ENCODE results near the gene LRSAM1.

LRSAM1 gene

GRCh38 chr9:127474592-127474991, 23.3 kb downstream of the LRSAM1 start:
- no peak overlapping the region for H3K27ac Mint-ChIP-seq (ENCODE audit: low read depth)

GRCh38 chr9:127479507-127480081, 28.3 kb downstream of the LRSAM1 start:
- ATAC-seq (replicated peaks; ENCODE audit: extremely low read depth, poor library complexity, severe bottlenecking) = no peak
- H3K4me1 Mint-ChIP-seq = no peaks in the 10 kb centered on the region
- H3K27ac Mint-ChIP-seq (ENCODE audit: low read depth) = no peak overlapping the region
- DNase-seq (ENCODE audit: low spot score in 2 of 2) = no peak
- H3K27me3 Mint-ChIP-seq = no peaks in the 10 kb centered on the region
- peaks cover 27% of the 10 kb centered on the region for H3K36me3 Mint-ChIP-seq (ENCODE audit: insufficient read depth)
- H3K9me3 Mint-ChIP-seq = no peaks in the 10 kb centered on the region
- H3K4me3 Mint-ChIP-seq = no peak overlapping the region

More at GRCh38 chr9:127474592-127474991, 23.3 kb downstream of the LRSAM1 start:
- Mint-ChIP-seq H3K36me3 (ENCODE audit: insufficient read depth) (peaks cover 12% of the 10 kb centered on the region), H3K4me3 (no peak overlapping the region), H3K4me1 (no peaks in the 10 kb centered on the region), H3K9me3 (no peaks in the 10 kb centered on the region), H3K27me3 (no peaks in the 10 kb centered on the region)
- no peak for DNase-seq (ENCODE audit: low spot score in 2 of 2)
- ATAC-seq (replicated peaks; ENCODE audit: extremely low read depth, poor library complexity, severe bottlenecking) = no peak

- H3K27ac Mint-ChIP-seq (ENCODE audit: low read depth) = no peak overlapping the region
- H3K4me1 Mint-ChIP-seq = no peaks in the 10 kb centered on the region
- ATAC-seq (replicated peaks; ENCODE audit: extremely low read depth, poor library complexity, severe bottlenecking) (no peak), DNase-seq (ENCODE audit: low spot score in 2 of 2) (no peak)
- no peak overlapping the region for H3K4me3 Mint-ChIP-seq
- H3K36me3 Mint-ChIP-seq (ENCODE audit: insufficient read depth) = peaks cover 30% of the 10 kb centered on the region
- H3K9me3 Mint-ChIP-seq = no peaks in the 10 kb centered on the region
- H3K27me3 Mint-ChIP-seq = no peaks in the 10 kb centered on the region
Measured at GRCh38 chr9:127482662-127483061, 31.4 kb downstream of the LRSAM1 start.

DNA sequence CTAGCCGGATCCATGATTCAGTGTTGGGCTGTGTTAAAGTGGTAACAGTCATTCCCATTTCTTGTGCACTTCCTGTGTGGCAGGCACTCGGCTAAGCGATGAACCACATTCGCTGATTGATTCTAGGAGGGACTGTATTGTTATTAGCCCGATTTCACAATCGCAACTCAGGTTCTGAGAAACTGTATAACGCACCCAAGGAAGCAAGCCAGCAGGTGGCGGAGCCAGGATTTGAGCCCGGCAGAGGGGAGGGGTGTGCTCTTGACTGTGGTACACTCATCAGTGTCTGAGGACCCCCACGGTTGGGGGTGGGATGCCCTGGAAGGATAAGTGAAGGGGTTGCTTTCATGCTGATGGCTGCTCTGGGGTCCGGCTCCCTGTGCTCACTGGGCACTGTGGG, 34.7 kb downstream of the LRSAM1 start:
- H3K27ac Mint-ChIP-seq (ENCODE audit: low read depth) = no peak overlapping the region
- no peak for ATAC-seq (replicated peaks; ENCODE audit: extremely low read depth, poor library complexity, severe bottlenecking)
- no peaks in the 10 kb centered on the region for H3K9me3 Mint-ChIP-seq
- no peaks in the 10 kb centered on the region for H3K27me3 Mint-ChIP-seq
- no peak overlapping the region for H3K4me3 Mint-ChIP-seq
- no peak for DNase-seq (ENCODE audit: low spot score in 2 of 2)
- H3K36me3 Mint-ChIP-seq (ENCODE audit: insufficient read depth) = peaks cover 24% of the 10 kb centered on the region
- no peaks in the 10 kb centered on the region for H3K4me1 Mint-ChIP-seq

- Mint-ChIP-seq H3K9me3 (no peaks in the 10 kb centered on the region), H3K4me3 (no peak overlapping the region), H3K27me3 (no peaks in the 10 kb centered on the region), H3K4me1 (no peaks in the 10 kb centered on the region), H3K36me3 (ENCODE audit: insufficient read depth) (peaks cover 20% of the 10 kb centered on the region), H3K27ac (ENCODE audit: low read depth) (no peak overlapping the region)
- no peak for ATAC-seq (replicated peaks; ENCODE audit: extremely low read depth, poor library complexity, severe bottlenecking)
- no peak for DNase-seq (ENCODE audit: low spot score in 2 of 2)
Measured at GRCh38 chr9:127488946-127489345, 37.6 kb downstream of the LRSAM1 start.

DNA sequence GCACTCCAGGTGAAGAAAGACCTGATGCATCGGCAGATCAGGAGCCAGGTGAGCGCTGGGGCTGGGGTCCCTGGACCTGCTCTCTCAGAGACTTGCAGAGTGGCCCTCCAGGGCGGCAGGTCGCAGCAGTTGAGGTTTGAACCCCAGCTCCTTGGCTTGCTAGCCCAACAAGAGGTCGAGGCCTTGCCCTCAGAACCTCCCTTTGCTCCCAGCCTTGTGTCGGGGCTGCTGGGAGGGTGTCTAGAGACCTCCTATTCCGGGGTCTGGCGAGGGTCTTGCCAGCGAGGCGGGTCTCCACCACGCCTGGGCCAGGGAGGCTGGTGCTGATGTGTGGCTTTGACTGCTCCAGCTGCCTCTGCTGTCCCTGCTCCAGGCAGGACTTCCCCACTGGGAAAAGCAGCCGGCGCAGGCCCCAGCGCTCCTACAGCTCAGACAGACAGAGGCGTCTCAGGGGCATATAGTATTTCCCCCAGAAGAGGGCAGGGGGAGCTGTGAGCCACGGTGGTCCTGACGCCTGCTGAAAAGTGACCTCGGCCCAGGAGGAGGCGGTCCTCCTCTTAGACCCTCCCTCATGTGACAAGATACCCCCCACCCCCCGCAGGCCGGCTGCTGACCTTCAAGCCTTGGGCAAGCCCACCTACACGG, 38.3 kb downstream of the LRSAM1 start:
- Mint-ChIP-seq H3K27me3 (no peaks in the 10 kb centered on the region), H3K4me1 (no peaks in the 10 kb centered on the region), H3K36me3 (ENCODE audit: insufficient read depth) (peaks cover 17% of the 10 kb centered on the region), H3K27ac (ENCODE audit: low read depth) (no peak overlapping the region), H3K4me3 (no peak overlapping the region), H3K9me3 (no peaks in the 10 kb centered on the region)
- ATAC-seq (replicated peaks; ENCODE audit: extremely low read depth, poor library complexity, severe bottlenecking) (no peak), DNase-seq (ENCODE audit: low spot score in 2 of 2) (no peak)

DNA sequence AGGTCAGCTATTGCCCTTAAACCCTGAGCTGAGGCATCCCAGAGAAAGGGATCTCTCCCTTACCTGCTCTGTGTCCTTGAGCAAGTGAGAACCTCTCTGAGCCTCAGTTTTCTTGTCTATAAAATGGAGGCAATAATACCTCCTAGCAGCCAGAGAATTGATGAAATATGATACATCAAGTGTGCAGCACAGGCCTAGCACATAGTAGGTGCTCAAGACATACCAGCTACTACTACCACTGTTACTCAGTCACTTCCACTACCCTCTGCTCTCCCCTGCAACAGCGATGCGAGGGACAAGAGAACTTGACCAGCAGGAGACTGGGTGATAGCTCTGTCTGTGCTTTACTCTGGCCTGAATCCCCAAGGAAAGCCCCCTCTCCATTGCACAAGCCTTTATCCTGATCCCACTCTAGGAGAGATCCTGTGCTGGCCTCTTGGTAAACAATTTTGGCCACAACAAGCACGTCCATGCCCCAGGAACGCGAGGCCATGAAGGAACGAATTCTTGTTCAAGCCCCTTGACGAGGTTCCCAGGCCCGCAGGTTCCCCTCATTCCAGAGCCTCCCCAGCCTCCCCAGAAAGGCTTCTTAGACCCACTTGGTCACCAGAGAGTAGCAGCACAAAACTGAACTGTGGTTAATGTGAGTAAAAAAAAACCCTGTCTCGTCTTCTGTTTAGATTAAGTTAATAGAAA, 39.4 kb downstream of the LRSAM1 start:
- Mint-ChIP-seq H3K27me3 (no peaks in the 10 kb centered on the region), H3K27ac (ENCODE audit: low read depth) (no peak overlapping the region), H3K36me3 (ENCODE audit: insufficient read depth) (peaks cover 17% of the 10 kb centered on the region), H3K9me3 (no peaks in the 10 kb centered on the region), H3K4me1 (no peaks in the 10 kb centered on the region), H3K4me3 (no peak overlapping the region)
- DNase-seq (ENCODE audit: low spot score in 2 of 2) = no peak
- ATAC-seq (replicated peaks; ENCODE audit: extremely low read depth, poor library complexity, severe bottlenecking) = no peak

- Mint-ChIP-seq H3K27ac (ENCODE audit: low read depth) (no peak overlapping the region), H3K9me3 (no peaks in the 10 kb centered on the region), H3K27me3 (no peaks in the 10 kb centered on the region), H3K36me3 (ENCODE audit: insufficient read depth) (peaks cover 16% of the 10 kb centered on the region), H3K4me1 (no peaks in the 10 kb centered on the region), H3K4me3 (no peak overlapping the region)
- ATAC-seq (replicated peaks; ENCODE audit: extremely low read depth, poor library complexity, severe bottlenecking) = no peak
- no peak for DNase-seq (ENCODE audit: low spot score in 2 of 2)
Measured at GRCh38 chr9:127491516-127491915, 40.2 kb downstream of the LRSAM1 start.

DNA sequence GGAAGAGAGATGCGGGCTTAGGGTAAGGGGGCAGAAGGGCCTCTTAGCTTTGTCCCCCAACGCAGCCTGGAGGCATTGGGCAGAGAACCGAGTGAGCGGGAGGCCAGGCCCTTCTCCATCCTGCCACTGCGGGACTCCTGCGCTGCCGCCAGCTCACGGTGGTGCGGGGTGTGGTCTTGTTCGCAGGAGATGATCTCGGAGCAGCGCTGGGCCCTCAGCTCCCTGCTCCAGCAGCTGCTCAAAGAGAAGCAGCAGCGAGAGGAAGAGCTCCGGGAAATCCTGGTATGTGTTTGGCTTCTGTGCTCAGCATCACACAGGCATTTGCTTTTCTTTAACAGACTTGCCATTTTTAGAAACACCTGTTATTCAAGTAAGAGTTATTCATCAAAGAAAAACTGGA, 41.3 kb downstream of the LRSAM1 start:
- Mint-ChIP-seq H3K27me3 (no peaks in the 10 kb centered on the region), H3K9me3 (no peaks in the 10 kb centered on the region), H3K4me1 (no peaks in the 10 kb centered on the region), H3K27ac (ENCODE audit: low read depth) (no peak overlapping the region), H3K36me3 (ENCODE audit: insufficient read depth) (peaks cover 14% of the 10 kb centered on the region), H3K4me3 (no peak overlapping the region)
- ATAC-seq (replicated peaks; ENCODE audit: extremely low read depth, poor library complexity, severe bottlenecking) = no peak
- no peak for DNase-seq (ENCODE audit: low spot score in 2 of 2)

DNA sequence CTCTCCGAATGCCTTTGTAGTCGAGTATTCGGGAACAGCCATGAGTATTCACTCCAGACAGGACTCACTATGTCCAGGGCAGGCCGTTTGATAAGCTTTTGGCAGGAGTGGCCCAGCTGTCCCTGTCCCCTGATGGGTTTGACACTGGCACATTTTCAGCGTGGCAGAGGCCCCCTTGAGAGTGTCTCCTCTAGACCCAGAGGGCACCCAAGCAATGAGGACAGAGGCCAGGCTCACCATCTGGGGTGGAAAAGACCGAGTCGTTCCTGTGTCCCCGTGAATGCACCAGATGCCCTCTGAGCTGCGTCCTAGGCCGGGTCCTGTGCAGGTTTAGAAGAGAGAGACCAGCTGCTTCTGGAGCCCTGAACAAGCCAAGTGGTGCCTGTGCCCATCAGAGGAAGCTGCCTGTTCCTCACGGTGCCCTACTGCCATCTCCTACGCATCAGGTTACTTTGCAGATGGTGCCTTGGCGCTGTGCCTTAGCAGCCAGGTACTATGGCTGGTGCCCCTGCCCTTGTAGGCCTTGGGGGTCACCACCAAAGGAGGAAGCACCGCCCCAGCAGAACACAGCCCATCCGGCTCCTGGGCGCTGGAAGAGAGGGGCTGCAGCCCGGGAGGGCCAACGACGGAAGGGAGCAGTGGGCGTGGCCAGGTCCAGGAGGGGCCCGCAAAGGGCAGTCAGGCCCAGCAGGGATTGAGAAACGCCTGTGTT, 42.4 kb downstream of the LRSAM1 start:
- H3K36me3 Mint-ChIP-seq (ENCODE audit: insufficient read depth) = peaks cover 14% of the 10 kb centered on the region
- H3K27ac Mint-ChIP-seq (ENCODE audit: low read depth) = no peak overlapping the region
- DNase-seq (ENCODE audit: low spot score in 2 of 2) = no peak
- H3K4me1 Mint-ChIP-seq = no peaks in the 10 kb centered on the region
- H3K4me3 Mint-ChIP-seq = no peak overlapping the region
- H3K27me3 Mint-ChIP-seq = no peaks in the 10 kb centered on the region
- no peaks in the 10 kb centered on the region for H3K9me3 Mint-ChIP-seq
- no peak for ATAC-seq (replicated peaks; ENCODE audit: extremely low read depth, poor library complexity, severe bottlenecking)

DNA sequence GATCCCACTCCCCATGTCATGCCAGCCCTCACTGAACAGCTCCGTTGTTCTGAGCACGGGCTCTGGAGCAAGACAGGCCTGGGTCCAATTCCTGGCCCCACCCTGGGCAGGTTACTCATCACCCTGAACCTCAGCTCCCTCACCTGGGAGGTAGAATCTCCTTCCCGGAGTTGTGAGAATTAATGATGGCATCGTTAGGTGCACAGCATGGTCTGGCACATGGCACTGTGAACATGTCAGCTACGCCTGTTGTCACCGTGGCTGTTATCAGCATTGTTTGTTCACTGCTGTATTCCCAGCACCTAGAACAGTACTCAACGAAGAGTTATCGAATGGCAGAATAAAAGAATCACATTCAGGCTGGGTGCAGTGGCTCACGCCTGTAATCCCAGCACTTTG, 43.0 kb downstream of the LRSAM1 start:
- ATAC-seq (replicated peaks; ENCODE audit: extremely low read depth, poor library complexity, severe bottlenecking) (no peak), DNase-seq (ENCODE audit: low spot score in 2 of 2) (no peak)
- Mint-ChIP-seq H3K27me3 (no peaks in the 10 kb centered on the region), H3K36me3 (ENCODE audit: insufficient read depth) (peaks cover 12% of the 10 kb centered on the region), H3K4me3 (no peak overlapping the region), H3K4me1 (no peaks in the 10 kb centered on the region), H3K9me3 (no peaks in the 10 kb centered on the region), H3K27ac (ENCODE audit: low read depth) (no peak overlapping the region)

DNA sequence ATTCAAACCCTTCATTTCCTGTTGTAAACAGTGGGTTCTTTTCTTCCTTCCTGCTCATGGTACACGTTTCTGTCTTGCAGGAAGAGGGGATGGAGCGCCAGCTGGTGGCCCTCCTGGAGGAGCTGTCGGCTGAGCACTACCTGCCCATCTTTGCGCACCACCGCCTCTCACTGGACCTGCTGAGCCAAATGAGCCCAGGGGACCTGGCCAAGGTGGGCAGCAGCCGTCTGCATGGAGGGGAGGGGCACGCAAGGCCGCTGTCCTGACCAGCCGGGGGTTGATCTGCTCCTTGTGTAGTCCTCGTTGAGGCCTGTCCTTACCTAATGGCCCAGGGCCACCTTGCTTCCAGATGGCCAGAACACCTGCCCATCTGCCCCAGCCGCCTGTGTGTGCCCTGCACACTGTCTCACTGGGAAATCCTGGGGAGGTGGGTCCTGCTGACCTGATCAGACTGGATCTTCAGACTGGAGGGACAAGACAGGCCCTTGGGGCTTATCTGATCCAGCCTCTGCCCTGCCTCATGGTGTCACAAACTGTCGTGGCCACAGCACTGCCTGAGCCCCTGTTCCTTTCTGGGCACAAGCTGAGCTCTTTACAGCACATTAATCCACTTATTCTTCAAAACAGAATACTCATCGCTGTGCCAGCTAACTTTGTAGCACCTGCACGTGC, 44.7 kb downstream of the LRSAM1 start:
- H3K27me3 Mint-ChIP-seq = no peaks in the 10 kb centered on the region
- no peak for ATAC-seq (replicated peaks; ENCODE audit: extremely low read depth, poor library complexity, severe bottlenecking)
- no peak for DNase-seq (ENCODE audit: low spot score in 2 of 2)
- no peaks in the 10 kb centered on the region for H3K9me3 Mint-ChIP-seq
- peaks cover 10% of the 10 kb centered on the region for H3K36me3 Mint-ChIP-seq (ENCODE audit: insufficient read depth)
- no peak overlapping the region for H3K4me3 Mint-ChIP-seq
- H3K4me1 Mint-ChIP-seq = no peaks in the 10 kb centered on the region
- H3K27ac Mint-ChIP-seq (ENCODE audit: low read depth) = no peak overlapping the region

Data from central memory CD8-positive, alpha-beta T cell (primary cell).